GM13977 (cell line): ENCODE measurements around the gene EXOSC1.
A peak's percentile ranks its signal among the peaks of the same experiment; 100 is the strongest.

Source experiments
- DNase-seq: peaks from one replicate; pipeline ENCODE4 v3.0.0; 2012; ENCODE audit warnings: low spot score
- CTCF ChIP-seq: IDR thresholded peaks from 2 replicates; pipeline ENCODE4 v1.5.1; 2012; ENCODE audit warnings: mild to moderate bottlenecking, control low read depth; ENCODE audit not compliant: insufficient read depth; ENCODE audit errors: extremely low read depth, missing control alignments
- in situ Hi-C: fragments of 300-500 bp; cut with MboI; formaldehyde crosslinking; loops from one replicate; pipeline ENCODE4 v1.12.0; 2022; ENCODE audit warnings: low sequenced_read_pairs, low pct_unique_long_range_greater_than_20kb, mixed read lengths, inconsistent platforms; ENCODE audit not compliant: unreplicated experiment

EXOSC1 gene

GRCh38 chr10:97445722-97446639, at the start of gene EXOSC1, which contains the start of gene ZDHHC16:
TSS of gene EXOSC1 (minus strand) at chr10:97446006. CDS start at chr10:97445985, 21 bp downstream.
TSS of gene ZDHHC16 (plus strand) at chr10:97446175. CDS start at chr10:97451676, 5,501 bp downstream.
- peak; percentile 98 for DNase-seq
- in situ Hi-C loops: no loop called here
- TF ChIP-seq CTCF: no peak

- no peak for DNase-seq
- in situ Hi-C loops: no loop called here
- no peak for TF ChIP-seq CTCF
Observed at GRCh38 chr10:97494863-97495506, 49.2 kb upstream of the EXOSC1 start.

GRCh38 chr10:97494151-97494550, 48.3 kb upstream of the EXOSC1 start:
- in situ Hi-C loops: no loop called here
- TF ChIP-seq CTCF: no peak
- no peak for DNase-seq

- no peak for TF ChIP-seq CTCF
- in situ Hi-C loops: no loop called here
- DNase-seq: no peak
Observed at GRCh38 chr10:97490592-97490991, 44.8 kb upstream of the EXOSC1 start.

- in situ Hi-C loops: no loop called here
- no peak for DNase-seq
- TF ChIP-seq CTCF: no peak
Observed at GRCh38 chr10:97485647-97486281, 40.0 kb upstream of the EXOSC1 start.

- in situ Hi-C loops: no loop called here
- no peak for TF ChIP-seq CTCF
- no peak for DNase-seq
Observed at GRCh38 chr10:97483921-97484320, 38.1 kb upstream of the EXOSC1 start.
